ENCODE measurements around the gene PTPRK. TPM values are rescaled to one million over a fixed set of nuclear protein-coding genes. Genes with fewer than 3 reads are reported as not detected.

Gene PTPRK
- total RNA-seq, 1 donor from 2014 or later: 48.4 TPM

DNA sequence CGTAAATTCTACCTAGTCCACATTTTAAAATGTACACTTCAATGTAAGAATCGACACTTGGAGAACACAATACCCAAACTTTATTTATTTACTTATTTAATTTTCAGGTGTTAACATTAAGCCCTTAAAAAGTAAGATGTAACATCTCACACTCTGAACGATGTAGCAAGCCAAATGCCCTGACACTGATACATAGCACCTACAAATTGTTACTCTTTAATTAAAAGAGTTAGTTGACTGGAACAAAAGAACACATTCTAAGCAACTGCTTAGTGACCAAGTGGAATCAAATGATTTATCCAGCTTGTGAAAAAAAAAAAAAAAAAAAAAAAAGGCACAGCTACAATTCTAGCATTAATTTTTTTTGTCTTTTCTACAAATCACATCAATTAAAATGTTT is 327.4 kb downstream of the PTPRK start:
- Histone ChIP-seq H3K36me3 (ENCODE audit: control insufficient read depth, insufficient read depth, low read length) (no peaks in the 10 kb centered on the region), H3K27me3 (ENCODE audit: control insufficient read depth, insufficient read depth, low read length) (no peaks in the 10 kb centered on the region), H3K4me3 (ENCODE audit: low read depth, low read length) (no peak overlapping the region)
- TF ChIP-seq, protein P1, sequence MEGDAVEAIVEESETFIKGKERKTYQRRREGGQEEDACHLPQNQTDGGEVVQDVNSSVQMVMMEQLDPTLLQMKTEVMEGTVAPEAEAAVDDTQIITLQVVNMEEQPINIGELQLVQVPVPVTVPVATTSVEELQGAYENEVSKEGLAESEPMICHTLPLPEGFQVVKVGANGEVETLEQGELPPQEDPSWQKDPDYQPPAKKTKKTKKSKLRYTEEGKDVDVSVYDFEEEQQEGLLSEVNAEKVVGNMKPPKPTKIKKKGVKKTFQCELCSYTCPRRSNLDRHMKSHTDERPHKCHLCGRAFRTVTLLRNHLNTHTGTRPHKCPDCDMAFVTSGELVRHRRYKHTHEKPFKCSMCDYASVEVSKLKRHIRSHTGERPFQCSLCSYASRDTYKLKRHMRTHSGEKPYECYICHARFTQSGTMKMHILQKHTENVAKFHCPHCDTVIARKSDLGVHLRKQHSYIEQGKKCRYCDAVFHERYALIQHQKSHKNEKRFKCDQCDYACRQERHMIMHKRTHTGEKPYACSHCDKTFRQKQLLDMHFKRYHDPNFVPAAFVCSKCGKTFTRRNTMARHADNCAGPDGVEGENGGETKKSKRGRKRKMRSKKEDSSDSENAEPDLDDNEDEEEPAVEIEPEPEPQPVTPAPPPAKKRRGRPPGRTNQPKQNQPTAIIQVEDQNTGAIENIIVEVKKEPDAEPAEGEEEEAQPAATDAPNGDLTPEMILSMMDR (IDR thresholded peaks at IDR 0.05; ENCODE audit: insufficient read depth, low read length, severe bottlenecking): no peak
- DNase-seq (ENCODE audit: low read depth): no peak
- no peak for FAIRE-seq

DNA sequence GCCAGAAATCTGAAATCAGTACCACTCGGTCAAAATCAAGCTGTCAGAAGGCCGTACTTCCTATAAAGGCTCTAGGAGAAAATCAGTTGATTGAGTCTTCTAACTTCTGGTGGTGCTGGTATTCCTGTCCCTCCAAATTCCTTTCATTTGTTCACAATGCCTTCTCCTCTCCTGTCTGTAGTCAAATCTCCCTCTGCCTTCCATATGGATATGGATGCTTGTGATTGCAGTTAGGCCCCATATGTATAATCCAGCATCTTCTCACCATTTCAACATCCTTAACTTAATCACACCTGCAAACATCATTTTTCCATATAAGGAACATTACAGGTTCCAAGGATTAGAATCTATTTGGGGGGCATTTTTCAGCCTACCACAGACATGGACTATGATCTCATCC is 331.7 kb downstream of the PTPRK start:
- Histone ChIP-seq H3K4me3 (ENCODE audit: low read depth, low read length) (no peak overlapping the region), H3K27me3 (ENCODE audit: control insufficient read depth, insufficient read depth, low read length) (no peaks in the 10 kb centered on the region), H3K36me3 (ENCODE audit: control insufficient read depth, insufficient read depth, low read length) (peaks cover 3% of the 10 kb centered on the region)
- DNase-seq (ENCODE audit: low read depth): no peak
- FAIRE-seq: no peak
- TF ChIP-seq, protein P1 (IDR thresholded peaks at IDR 0.05; ENCODE audit: insufficient read depth, low read length, severe bottlenecking): no peak

DNA sequence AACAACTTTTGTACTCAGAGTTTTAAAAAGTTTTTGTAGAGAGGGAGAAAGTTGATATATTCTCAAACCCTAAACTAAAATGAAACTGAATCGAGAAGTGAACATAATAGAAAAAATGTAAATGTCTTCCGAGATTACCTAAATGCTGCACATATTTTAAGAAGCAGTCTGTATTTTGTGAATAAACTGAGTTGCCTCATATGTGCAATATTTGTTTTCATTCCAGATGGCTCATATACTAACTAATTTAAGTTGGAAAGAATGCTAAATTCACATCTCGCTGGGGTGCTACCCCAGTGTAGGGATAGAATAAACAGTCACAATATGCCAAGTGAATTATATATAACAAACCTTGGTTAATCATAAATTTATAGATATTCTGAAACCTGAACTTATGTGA is 333.7 kb downstream of the PTPRK start:
- H3K4me3 ChIP-seq (ENCODE audit: low read depth, low read length): no peak overlapping the region
- H3K36me3 ChIP-seq (ENCODE audit: control insufficient read depth, insufficient read depth, low read length): peaks cover 4% of the 10 kb centered on the region
- H3K27me3 ChIP-seq (ENCODE audit: control insufficient read depth, insufficient read depth, low read length): no peaks in the 10 kb centered on the region
- DNase-seq (ENCODE audit: low read depth) (no peak), FAIRE-seq (no peak)
- TF ChIP-seq, protein P1 (IDR thresholded peaks at IDR 0.05; ENCODE audit: insufficient read depth, low read length, severe bottlenecking): no peak

DNA sequence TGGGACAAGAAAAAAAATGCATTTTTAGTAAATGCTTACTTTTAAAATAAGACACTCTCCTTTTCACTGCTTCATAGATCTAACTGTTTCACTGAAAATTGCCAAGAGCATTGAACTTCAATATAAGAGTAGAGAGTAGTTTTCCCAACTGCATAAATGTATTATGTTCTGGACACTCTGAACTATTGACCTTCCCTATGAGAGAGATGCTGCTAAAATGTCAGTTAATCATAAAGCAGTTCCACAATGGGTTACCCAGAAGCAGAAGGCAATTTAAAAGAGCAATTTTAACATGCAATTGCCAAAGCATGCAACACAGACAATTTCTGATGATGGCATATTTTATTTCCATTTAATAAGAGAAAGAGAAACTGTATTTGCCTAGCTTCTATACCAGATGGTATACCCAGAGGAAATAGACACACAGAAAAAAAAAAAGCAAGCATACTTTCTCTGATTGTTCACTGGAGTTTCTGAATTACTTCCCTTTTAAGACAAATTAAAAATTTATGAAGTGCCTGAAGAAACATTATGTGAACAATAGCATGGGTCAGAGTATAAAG is 340.4 kb downstream of the PTPRK start:
- Histone ChIP-seq H3K27me3 (ENCODE audit: control insufficient read depth, insufficient read depth, low read length) (no peaks in the 10 kb centered on the region), H3K36me3 (ENCODE audit: control insufficient read depth, insufficient read depth, low read length) (peaks cover 4% of the 10 kb centered on the region), H3K4me3 (ENCODE audit: low read depth, low read length) (no peak overlapping the region)
- no peak for FAIRE-seq
- DNase-seq (ENCODE audit: low read depth): no peak
- TF ChIP-seq, protein P1 (IDR thresholded peaks at IDR 0.05; ENCODE audit: insufficient read depth, low read length, severe bottlenecking): no peak

DNA sequence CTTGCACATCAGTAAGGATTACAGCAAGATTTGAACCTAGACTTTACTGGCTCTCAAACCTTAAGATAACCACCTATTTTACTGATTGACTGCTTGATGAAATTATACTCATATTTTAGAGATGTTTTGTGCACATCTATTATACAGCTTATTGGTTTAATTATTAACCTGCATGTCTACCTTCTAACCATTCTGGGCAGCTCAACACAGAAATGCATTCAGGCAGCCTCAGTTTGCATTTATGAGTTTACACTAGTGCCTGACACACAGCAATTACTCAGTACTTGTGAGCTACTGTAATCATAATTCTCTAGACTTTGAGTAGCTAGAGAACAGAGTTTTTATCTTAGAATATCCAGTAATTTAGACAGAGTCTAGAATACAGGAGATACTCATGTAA is 345.7 kb downstream of the PTPRK start:
- FAIRE-seq: no peak
- peak; percentile 13 for DNase-seq (ENCODE audit: low read depth)
- Histone ChIP-seq H3K36me3 (ENCODE audit: control insufficient read depth, insufficient read depth, low read length) (peaks cover 2% of the 10 kb centered on the region), H3K4me3 (ENCODE audit: low read depth, low read length) (no peak overlapping the region), H3K27me3 (ENCODE audit: control insufficient read depth, insufficient read depth, low read length) (no peaks in the 10 kb centered on the region)
- TF ChIP-seq, protein P1 (IDR thresholded peaks at IDR 0.05; ENCODE audit: insufficient read depth, low read length, severe bottlenecking): no peak

Data from bronchial epithelial cell (primary cell).